ENCODE results near the gene FRZB.
"Not testable (repeated sequence)": the region's sequence is repeated elsewhere in the genome, so short reads cannot be mapped to it uniquely, and the experiment has no call there.

The FRZB gene, protein sequence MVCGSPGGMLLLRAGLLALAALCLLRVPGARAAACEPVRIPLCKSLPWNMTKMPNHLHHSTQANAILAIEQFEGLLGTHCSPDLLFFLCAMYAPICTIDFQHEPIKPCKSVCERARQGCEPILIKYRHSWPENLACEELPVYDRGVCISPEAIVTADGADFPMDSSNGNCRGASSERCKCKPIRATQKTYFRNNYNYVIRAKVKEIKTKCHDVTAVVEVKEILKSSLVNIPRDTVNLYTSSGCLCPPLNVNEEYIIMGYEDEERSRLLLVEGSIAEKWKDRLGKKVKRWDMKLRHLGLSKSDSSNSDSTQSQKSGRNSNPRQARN

DNA sequence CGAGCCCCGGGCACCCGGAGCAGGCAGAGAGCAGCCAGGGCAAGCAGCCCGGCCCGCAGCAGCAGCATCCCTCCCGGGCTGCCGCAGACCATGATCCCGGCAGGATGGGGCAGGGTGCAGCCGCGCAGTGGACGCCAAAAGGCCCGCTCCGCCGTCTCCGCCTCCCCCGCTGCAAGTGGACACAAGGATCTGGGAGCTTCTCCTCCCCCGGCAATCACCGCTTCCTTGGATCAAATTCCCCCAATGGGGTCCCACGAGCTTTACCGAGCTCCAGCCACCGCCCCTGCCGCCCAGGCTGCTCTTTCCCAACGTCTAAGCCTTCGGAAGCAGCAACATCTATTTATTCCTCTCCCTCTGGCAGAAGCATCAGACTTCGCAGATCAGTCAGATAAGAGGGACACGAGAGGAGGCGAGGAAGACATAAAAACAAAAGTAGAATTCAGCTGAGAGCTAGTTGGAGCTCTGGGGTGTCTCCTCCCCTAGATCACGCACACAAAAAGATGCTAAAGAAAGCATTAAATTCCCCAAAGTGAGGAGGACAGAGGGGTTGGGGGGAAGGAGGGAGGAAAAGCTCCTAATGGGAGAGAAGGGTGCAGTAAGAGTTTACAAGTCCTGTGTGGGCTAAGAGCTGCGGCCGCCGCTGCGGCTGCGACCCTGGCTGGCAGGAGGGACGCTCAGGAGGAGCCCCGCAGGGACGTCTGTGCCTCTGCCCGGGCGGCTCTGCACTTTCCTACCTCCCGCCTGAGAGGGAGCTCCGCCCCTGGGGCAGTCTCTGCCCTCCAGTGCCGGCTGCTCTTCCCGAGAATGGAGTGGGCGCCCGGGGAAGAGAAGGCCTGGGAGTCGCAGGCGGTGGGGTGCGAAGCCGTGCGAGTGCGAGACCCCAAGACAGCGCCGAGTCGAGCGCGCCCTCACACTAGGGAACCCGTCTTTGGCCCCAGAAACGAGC is at the start of gene FRZB:
FRZB (minus strand) TSS at position 177 of the 946 bp plus-strand sequence; CDS start at position 92, 85 bp downstream.
- peak; percentile 58 for DNase-seq

DNA sequence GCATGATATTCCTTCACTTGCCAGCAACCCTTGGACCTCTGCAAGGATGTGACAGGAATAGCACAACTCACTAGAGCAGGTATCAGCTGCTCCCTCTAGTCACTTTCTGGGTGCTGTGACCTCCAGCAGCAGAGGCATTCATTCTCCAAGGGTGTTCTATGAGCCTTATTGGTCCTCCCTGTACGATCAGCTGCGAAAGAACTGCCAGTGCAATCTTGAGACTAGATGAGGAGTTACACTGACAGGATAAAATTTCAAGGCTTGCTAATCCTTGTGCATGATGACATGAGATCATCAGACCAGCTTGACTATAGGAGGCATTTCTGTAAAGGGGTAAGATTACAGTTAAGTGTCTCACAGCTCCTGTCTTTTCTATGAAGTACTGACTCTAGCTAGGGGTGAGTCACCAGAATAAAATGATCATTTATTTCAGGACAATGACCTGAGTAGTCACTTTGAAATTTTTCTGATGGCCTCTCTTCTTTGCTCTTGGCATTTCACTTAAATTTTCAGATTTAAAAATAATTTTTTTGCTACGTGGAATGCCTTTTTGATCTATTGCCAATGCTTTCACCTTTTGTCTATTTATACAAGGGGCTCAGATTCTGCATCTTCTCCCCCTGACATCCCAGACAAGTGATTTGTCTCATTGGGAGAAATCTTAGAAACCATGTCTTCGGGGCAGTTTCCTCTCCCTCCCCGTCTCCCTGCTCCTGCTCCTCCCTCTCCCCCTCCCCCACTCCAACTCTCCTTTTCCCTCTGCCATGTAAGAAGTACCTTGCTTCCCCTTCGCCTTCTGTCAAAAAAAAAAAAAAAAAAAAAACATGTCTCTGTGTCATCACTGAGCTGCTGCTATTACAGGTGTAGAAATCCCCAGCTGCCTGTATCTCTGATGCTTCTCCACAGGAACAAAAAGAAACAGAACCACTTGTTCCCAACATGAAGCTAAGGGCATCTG is 49.2 kb upstream of the FRZB start:
- DNase-seq: peak; percentile 71

DNA sequence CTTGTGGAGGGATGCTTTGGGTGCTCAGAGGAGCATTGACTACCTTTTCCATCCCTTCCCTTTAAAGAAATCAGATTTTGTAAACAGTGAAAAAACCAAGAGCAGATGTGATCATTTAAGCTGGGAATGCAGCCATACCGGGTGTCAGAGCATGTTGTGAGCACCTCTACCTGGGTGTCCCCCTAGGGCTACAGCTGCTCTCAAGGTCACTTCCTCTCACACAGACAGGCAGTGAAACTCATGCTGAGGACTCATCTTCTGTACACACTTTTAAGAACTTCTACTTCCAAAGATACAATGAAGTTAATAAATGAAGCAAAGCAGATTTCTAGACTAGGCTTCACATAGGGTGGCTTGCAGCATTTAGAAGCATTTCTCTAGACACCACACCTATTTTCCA is 48.4 kb upstream of the FRZB start:
- no peak for DNase-seq

DNA sequence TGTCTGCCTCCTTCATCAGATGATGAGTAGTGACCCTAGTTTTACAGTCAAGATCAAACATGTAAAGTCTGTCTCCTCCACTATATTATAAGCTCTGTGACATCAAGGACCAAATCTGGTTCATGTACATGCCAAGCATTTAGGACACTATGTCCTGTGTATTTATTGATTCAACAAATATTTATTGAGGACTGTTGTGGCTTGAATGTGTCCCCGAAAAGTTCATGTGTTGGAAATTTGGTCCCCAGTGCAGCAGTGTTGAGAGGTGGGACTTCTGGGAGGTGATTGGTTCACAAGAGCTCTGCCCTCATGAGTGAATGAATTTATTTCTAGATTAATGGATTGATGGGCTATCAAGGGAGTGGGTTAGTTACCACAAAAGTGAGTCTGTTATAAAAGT is 46.6 kb upstream of the FRZB start:
- DNase-seq: no peak

DNA sequence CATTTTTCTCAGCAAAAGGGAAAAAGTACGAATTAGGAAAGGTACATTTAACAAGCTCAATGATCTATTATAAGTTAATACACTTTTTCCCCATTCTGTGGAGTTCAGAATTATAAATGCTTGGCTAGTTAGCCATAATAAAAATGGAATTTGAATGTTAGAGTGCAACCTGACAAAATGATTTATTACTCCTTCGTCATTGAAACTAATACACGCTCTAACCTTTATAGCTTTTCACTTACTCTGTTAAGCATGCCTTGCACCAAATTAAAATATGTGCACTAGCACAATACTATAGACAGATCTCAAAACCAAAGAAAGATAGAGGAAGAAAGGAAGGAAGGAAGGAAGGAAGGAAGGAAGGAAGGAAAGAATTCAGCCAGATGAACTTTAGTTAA is 46.1 kb upstream of the FRZB start:
- DNase-seq: no peak

DNA sequence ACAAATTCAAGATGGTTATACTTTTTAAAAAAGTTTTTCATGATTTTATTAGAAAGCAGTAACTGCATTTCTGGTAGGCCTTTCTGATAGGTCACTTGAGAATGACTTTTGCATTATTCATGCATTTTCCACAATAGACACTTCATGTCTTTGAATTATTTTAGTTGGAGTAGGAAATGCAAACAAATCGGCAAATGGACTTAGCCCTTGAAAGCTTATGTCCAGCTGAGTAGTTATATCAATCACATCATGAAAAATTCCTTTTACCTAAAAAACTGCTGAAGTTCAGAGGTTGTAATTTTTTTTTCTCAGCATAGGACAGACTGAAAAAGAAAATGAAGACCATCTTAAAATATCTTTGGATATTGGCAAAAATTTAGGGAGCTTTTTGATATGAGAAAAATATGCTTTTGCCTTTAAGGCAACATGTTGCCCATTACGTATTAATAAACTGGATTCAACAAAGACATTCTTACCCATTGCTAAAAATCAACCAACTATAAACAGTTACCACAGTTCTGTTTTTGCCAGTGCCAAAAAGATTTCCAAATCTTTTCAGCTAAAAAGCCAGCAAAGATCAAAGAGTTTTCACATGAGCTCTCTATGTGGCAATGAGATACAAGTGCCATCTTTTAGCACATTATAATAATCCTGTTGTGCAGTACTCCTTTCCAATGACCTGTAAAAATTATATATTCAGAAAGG is 45.5 kb upstream of the FRZB start:
- DNase-seq: no peak

DNA sequence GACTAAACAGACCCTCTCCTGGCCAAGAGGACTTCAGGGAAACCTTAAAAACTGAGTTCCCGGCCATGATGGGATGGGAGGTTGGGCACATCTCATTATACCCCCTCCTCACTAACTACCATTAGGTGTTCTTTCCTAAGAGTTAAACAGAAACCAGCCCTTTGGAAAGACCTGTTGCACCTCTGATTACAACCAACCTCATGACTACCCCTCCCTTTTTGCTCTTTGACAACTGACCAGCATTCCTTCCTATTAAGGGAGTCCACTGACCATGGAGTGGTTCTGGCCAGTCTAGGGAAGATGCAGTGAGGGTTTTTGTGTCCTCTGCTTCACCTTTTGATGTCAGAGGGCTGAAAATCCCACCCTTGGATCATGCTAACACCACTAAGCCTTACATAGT is 44.5 kb upstream of the FRZB start:
- DNase-seq: no peak

DNA sequence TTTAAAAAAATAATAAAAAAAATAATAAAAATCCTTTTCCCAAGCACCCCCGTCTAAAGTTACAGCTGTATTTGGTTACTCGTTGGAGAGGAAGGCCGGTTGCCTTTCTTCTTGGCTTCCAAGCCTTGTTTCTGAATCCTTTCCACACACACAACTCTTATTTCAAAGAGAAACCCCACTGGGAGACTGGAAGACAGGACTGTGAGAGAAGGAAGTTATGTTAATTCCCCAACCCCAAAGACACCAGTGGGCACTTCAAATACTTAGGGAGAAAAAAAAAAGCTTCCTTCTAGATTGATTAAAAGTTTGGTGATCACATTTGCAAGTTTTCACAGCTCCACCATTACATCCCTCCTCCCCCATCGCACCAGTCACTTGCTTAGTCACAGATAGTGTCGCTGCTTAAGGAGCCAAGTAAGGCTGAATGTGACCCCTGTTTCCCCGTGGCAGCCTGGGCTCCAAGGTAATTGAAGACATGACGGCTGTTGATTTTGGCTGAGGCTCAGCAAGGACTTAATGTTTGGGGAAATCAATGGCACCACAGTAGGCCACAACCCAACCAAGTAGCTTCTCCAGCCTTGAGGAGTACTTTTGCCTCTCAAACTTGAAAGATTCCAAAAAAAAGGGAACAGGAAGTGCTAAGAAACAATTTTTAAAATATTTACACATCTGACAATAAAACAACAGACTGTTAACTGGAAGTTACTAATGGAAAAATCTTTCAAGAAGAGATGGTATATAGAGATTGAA is 40.8 kb upstream of the FRZB start:
- no peak for DNase-seq

DNA sequence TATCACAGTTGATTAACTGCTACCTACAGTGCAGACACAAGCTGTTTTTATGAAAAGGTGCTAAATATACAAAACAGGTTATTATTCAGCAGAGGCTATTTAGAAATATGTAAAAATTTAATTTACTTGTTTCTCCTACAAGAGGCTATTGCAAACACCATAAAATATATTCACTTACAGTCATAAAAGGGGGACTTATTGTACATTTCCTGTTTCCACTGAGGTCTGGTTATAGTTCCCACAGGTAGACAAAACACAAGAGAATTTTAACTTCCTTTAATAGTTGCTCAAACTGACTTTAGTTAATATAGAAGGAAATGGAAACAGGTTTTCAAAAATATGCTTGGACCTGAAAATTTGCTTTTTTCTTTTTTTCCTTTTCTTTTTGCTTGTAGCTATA is 40.0 kb upstream of the FRZB start:
- DNase-seq: no peak

DNA sequence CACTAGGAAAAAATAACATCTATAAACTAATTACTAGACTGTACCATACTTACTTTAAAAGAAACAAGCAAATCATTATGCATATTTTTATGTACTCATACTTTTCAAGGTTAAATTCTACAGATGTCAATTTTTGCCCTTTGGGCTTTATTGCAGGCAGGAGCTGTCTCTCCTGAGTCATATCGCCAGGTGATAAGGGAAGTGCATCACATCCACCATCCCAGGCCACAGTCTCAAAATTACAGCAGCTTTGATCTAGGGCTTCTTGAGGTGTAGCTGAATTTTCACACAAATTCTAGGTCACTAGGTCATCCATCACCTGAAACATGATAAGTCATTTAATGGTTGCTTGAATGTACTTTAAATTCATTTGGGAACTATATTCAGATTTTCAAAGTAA is 38.4 kb upstream of the FRZB start:
- no peak for DNase-seq

DNA sequence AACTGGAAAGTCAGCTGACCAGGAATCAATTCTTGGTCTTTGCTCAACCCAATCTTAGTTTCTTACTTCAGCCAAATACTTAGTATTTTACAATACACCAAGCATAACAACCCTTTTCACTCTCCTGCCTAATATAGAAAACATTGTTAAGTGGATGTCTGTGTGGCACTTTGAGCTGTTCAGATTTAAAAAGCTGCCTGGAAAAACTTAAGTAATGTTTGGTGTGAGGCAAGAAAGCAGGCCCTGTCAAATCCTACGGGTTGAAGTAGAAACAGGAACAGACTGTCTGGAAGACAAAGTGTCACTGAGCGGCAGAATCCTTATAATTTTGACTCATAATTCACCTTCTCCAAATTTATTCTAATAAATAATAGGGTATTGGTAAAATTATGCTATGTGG is 37.1 kb upstream of the FRZB start:
- no peak for DNase-seq

DNA sequence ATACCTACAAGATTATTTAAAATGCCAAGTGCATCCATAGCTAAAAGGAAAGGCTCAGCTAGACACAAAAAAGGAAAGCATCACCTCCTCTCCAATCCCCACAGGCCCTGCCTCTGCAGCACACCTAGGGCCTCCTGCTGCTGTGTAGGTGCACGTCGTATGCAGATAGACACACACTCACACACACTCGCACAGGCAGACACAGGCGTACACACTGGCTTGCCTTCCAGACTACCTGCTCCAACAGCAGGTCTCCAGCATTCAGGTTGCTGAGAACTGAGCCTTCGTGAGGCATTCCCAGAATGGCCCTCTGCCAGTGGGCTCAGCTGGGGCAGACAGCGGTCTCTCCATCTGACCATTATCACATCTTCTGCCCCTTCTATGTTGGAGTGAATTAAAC is 35.3 kb upstream of the FRZB start:
- no peak for DNase-seq

DNA sequence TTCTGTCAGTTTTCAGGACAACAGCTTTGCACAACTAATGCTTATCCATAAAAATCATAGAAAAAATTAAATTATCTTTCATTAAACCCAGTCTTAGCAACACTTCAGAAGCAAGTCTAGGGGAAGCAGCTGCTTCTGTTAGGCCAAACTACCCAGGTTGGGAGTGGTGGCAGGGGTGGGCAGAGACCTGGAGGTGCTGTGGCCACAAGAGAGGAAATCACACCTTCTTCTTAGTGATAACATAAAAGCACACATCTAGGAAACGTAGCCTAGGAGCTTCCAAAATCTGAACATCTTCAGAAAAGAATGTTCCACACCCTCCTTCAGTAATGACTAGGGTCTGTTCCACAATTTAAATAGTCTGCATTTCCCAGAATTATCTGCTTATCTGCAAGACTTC is 32.3 kb upstream of the FRZB start:
- DNase-seq: no peak

DNA sequence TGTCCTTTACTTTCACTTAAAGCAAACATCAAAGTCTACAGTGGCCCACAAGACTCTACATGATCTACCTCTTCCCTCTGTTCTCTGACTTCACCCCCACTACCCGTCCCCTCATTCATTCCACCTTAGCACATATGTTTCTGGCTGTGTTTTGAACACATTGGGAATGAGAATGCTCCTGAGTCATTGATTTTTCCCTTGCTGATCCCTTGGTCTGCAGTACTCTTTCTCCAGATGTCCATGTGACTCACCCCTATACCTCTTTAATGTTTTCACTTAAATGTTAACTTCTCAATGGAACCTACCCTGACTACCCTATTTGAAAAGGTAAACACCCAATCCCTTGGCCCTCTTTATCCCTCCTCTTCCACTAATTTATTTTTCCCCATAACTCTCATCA is 30.7 kb upstream of the FRZB start:
- no peak for DNase-seq

DNA sequence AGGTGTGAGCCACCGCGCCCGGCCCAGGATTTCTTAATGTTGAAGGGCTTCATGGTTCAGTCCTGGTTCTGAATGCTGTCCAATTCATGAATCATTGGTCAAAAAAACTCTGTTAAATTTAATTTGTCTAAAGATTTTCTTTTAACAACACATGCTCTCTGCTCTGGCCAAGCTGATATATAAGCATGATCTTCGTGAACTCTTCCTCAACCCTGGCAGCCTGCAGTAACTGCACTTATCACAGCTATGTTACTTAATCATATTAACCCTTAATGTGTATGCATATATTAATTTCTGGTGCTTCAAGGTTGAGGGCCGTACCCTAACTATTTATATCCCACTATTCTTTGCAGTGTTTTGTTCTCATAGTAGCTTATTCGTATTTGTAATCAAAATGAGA is 29.4 kb upstream of the FRZB start:
- no peak for DNase-seq

DNA sequence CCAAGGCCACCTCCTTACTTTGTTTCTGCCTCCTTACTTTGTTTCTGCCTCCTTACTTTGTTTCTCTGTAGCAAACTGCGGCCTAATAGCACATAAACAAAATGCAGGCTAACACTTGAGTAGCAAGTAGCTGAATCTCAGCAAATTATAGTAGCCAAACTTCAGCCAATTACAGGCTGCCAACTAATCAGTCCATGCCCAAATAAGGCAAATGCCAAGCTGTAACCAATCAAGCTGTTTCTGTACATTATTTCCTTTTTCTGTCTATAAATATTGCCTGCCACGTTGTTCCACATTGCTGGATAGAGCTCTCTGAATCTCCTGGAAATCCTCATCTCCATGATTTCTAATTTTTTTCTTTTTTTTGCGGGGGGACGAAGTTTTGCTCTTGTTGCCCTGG is 28.7 kb upstream of the FRZB start:
- DNase-seq: no peak

DNA sequence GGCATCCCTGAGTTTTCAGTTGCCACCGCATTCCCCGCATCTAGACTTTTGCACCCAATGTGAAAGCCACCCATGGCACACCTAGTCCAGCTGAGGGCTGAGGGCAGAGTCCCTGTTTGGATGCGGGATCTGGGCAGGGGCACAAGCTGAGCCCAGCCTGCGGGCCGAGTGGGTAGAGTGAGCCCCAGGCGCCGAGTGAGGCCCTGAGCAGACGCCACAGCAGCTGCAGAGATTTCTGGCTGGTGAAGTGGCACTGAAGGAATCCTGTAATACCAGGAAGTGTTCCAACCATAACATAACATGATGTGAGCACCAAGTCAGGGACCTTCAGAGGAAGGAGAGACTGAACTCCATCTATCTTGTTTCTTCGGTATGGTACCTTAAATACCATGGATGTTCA is 27.7 kb upstream of the FRZB start:
- DNase-seq: no peak

DNA sequence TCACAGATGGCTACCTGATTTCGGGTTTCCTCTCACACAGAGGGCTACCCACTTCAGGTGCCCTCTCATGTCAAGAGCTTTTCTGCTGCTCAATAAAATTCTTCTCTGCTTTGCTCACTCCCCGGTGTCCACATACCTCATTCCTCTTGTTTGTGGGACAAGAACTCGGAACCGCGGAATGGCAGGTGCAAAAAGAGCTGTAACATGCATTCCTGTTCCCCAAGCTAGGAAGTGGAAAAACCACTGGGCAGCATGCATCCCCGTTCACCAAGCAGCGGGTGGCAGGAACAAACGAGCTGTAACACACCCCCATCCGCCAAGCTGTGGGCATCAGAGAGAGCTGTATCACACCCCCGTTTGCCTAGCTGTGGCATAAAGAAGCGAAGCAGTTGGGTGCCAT is 27.2 kb upstream of the FRZB start:
- no peak for DNase-seq

DNA sequence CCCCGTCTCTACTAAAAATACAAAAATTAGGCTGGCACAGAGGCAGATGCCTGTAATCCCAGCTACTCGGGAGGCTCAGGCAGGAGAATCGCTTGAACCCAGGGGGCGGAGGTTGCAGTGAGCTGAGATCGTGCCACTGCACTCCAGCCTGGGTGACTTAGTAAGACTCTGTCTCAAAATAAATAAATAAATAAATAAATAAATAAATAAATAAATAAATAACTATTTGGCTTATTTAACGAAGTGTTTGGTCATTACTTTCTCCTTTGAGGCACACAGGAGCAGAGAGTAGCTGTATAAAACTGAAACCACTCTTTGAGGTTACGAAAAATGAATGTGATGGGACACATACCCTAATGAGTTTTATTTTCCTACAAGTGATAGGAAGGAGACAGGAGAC is 26.6 kb upstream of the FRZB start:
- not testable (repeated sequence) for DNase-seq

DNA sequence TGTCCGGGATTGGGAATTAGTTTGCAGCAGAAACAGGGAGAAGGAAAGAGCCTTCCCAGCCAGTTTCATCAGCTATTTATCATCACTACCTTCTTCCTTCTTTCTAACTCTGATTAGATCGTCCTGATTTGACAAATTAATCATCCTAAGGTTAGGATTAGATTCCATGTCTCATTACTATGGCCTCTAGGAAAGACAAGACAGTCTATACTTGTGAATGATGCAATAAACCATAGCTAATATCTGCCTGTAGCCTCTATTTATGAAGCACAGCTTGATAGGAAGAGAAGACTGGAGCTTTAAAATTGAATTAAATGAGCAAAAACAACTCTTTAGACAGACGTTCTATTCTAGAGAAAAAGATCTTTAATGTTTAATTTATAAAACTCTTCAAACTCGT is 25.2 kb upstream of the FRZB start:
- no peak for DNase-seq

DNA sequence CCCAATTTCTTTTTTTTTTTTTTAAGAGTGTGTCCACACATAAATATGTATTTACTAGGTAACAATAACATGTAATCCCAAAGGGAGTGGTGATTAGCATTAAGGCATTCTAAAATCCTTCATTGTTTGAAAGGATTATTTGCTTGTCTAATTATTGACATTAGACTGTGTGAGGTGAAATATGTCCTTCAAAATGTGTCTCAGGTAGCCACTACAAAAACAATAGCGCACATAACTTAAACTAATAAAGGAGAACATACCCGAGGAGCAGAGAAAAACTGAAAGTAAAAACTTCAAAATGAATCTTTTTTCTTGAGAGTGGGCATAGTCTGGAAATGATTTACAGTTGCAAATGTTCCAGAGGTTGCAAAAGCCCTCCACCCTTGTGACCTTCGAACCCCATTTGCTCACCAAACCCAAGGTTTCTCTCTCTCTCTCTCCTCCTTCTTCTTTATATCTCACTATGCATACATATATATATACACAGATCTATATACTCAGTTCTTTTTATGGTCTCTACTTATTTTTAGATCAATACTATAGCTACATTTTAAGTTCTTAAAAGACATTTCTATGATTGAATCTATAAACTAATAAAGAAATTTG is 24.4 kb upstream of the FRZB start:
- DNase-seq: no peak
